ENCODE results near the gene MAFG. TPM values are rescaled to one million over a fixed set of nuclear protein-coding genes. Genes with fewer than 3 reads are reported as not detected.
A peak's percentile ranks its signal among the peaks of the same experiment; 100 is the strongest.

MAFG gene
- total and polyA plus RNA-seq, 9 of the 15 experiments (the other 6 are each of a cell fraction or from before 2014, with no cell fraction given) = 1.1 to 58.1 (median 24.9) TPM

DNA sequence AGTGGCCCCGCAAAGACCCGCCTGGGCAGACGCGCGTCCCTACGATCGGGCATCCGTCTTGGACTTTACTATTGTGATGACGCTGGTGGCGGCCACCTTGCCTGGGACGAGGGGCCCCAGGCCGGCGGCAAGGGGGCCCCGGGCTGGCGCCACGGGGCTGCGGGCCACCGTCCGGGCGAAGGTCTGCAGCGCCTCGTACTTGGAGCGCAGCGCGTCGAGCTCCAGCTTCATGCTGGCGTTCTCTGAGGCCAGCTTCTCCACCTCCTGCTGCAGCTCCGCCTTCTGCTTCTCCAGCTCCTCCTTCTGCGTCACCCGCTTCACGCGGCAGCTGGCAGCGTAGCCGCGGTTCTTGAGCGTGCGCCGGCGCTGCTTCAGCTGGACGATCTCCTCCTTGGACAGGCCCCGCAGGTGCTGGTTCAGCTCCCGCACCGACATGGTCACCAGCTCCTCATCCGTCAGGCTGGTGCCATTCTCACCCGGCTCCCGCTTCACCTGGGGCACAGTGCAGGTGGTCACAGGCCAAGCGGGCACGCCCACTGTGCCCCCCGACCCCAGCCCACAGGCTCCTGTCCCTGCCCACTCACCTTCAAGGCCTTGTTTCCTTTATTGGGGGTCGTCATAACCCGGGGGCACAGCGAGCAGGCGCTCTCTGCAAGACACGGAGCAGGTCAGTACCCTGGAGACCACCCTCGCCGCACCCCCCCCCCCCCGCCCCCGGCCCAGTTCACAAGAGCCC is 4.8 kb downstream of the MAFG start (continued):
- TF ChIP-seq, protein P1, sequence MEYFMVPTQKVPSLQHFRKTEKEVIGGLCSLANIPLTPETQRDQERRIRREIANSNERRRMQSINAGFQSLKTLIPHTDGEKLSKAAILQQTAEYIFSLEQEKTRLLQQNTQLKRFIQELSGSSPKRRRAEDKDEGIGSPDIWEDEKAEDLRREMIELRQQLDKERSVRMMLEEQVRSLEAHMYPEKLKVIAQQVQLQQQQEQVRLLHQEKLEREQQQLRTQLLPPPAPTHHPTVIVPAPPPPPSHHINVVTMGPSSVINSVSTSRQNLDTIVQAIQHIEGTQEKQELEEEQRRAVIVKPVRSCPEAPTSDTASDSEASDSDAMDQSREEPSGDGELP (CRISPR knock-in tag; IDR thresholded peaks at IDR 0.05; ENCODE audit: borderline replicate concordance) = peak; percentile 68
- TF ChIP-seq, protein P2, sequence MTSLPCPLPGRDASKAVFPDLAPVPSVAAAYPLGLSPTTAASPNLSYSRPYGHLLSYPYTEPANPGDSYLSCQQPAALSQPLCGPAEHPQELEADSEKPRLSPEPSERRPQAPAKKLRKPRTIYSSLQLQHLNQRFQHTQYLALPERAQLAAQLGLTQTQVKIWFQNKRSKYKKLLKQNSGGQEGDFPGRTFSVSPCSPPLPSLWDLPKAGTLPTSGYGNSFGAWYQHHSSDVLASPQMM (CRISPR knock-in tag; IDR thresholded peaks at IDR 0.05) = no peak
- TF ChIP-seq L3MBTL2 (IDR thresholded peaks at IDR 0.05) (peak; percentile 95), CHD1 (IDR thresholded peaks at IDR 0.05; ENCODE audit: low read length) (peak; percentile 69), SMARCB1 (IDR thresholded peaks at IDR 0.05; ENCODE audit: insufficient read length, low read depth) (no peak), ZNF165 (CRISPR knock-in tag; IDR thresholded peaks at IDR 0.05; ENCODE audit: borderline replicate concordance) (no peak), RNF2 (IDR thresholded peaks at IDR 0.05) (peak; percentile 33; the same call in 1 of the 2 replicates), SOX6 (IDR thresholded peaks at IDR 0.05) (0 out of 2 replicates have a peak, but pooled peaks have one; percentile 21), YY1 (IDR thresholded peaks at IDR 0.05; ENCODE audit: borderline replicate concordance in 1 of 3, control insufficient read depth in 1 of 3, extremely low read depth in 1 of 3, insufficient read depth in 3 of 3, insufficient read length in 1 of 3, insufficient replicate concordance in 2 of 3, low read depth in 1 of 3, low read length in 2 of 3) (peak in 1 of 3 experiments; percentile 39), SIN3A (IDR thresholded peaks at IDR 0.05; ENCODE audit: borderline replicate concordance in 2 of 2, control insufficient read depth in 1 of 2, low read depth in 2 of 2, low read length in 2 of 2) (peak; percentile 61 to 82; a peak in 3 of 4 replicates)
- TF ChIP-seq, protein P3, sequence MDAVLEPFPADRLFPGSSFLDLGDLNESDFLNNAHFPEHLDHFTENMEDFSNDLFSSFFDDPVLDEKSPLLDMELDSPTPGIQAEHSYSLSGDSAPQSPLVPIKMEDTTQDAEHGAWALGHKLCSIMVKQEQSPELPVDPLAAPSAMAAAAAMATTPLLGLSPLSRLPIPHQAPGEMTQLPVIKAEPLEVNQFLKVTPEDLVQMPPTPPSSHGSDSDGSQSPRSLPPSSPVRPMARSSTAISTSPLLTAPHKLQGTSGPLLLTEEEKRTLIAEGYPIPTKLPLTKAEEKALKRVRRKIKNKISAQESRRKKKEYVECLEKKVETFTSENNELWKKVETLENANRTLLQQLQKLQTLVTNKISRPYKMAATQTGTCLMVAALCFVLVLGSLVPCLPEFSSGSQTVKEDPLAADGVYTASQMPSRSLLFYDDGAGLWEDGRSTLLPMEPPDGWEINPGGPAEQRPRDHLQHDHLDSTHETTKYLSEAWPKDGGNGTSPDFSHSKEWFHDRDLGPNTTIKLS (IDR thresholded peaks at IDR 0.05; ENCODE audit: borderline replicate concordance, low read depth) = peak; percentile 50; the same call in 1 of the 2 replicates
- TF ChIP-seq, protein P4, sequence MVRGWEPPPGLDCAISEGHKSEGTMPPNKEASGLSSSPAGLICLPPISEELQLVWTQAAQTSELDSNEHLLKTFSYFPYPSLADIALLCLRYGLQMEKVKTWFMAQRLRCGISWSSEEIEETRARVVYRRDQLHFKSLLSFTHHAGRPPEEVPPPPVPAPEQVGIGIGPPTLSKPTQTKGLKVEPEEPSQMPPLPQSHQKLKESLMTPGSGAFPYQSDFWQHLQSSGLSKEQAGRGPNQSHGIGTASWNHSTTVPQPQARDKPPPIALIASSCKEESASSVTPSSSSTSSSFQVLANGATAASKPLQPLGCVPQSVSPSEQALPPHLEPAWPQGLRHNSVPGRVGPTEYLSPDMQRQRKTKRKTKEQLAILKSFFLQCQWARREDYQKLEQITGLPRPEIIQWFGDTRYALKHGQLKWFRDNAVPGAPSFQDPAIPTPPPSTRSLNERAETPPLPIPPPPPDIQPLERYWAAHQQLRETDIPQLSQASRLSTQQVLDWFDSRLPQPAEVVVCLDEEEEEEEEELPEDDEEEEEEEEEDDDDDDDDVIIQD (CRISPR knock-in tag; IDR thresholded peaks at IDR 0.05) = no peak
- TF ChIP-seq, protein P5, sequence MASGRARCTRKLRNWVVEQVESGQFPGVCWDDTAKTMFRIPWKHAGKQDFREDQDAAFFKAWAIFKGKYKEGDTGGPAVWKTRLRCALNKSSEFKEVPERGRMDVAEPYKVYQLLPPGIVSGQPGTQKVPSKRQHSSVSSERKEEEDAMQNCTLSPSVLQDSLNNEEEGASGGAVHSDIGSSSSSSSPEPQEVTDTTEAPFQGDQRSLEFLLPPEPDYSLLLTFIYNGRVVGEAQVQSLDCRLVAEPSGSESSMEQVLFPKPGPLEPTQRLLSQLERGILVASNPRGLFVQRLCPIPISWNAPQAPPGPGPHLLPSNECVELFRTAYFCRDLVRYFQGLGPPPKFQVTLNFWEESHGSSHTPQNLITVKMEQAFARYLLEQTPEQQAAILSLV (tag; IDR thresholded peaks at IDR 0.05) = no peak
- TF ChIP-seq, protein P6, sequence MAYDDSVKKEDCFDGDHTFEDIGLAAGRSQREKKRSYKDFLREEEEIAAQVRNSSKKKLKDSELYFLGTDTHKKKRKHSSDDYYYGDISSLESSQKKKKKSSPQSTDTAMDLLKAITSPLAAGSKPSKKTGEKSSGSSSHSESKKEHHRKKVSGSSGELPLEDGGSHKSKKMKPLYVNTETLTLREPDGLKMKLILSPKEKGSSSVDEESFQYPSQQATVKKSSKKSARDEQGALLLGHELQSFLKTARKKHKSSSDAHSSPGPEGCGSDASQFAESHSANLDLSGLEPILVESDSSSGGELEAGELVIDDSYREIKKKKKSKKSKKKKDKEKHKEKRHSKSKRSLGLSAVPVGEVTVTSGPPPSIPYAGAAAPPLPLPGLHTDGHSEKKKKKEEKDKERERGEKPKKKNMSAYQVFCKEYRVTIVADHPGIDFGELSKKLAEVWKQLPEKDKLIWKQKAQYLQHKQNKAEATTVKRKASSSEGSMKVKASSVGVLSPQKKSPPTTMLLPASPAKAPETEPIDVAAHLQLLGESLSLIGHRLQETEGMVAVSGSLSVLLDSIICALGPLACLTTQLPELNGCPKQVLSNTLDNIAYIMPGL (CRISPR knock-in tag; IDR thresholded peaks at IDR 0.05) = no peak
- TF ChIP-seq, protein P7, sequence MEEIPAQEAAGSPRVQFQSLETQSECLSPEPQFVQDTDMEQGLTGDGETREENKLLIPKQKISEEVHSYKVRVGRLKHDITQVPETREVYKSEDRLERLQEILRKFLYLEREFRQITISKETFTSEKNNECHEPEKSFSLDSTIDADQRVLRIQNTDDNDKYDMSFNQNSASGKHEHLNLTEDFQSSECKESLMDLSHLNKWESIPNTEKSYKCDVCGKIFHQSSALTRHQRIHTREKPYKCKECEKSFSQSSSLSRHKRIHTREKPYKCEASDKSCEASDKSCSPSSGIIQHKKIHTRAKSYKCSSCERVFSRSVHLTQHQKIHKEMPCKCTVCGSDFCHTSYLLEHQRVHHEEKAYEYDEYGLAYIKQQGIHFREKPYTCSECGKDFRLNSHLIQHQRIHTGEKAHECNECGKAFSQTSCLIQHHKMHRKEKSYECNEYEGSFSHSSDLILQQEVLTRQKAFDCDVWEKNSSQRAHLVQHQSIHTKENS (CRISPR knock-in tag; IDR thresholded peaks at IDR 0.05) = no peak
- TF ChIP-seq, protein P8, sequence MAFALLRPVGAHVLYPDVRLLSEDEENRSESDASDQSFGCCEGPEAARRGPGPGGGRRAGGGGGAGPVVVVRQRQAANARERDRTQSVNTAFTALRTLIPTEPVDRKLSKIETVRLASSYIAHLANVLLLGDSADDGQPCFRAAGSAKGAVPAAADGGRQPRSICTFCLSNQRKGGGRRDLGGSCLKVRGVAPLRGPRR (CRISPR knock-in tag; IDR thresholded peaks at IDR 0.05) = no peak
